HepG2 (cell line): ENCODE data around the gene RRP9. TPM values are rescaled to one million over a fixed set of nuclear protein-coding genes. Genes with fewer than 3 reads are reported as not detected.

Source experiments
- CBX2 ChIP-seq, 2 experiments: fragments of 200-600 bp in 1 of 2; sonication (generic); formaldehyde crosslinking in 1 of 2; IDR thresholded peaks; 2 replicates each; pipeline versions ENCODE4 v1.7.0 to v1.8.1; 2018 to 2022; ENCODE audit warnings: low read depth in 2 of 2, low read length in 1 of 2, mild to moderate bottlenecking in 1 of 2, missing genetic modification reagents in 1 of 2
- HNRNPK ChIP-seq: fragments of 200-400 bp; formaldehyde crosslinking; IDR thresholded peaks from 2 replicates; pipeline ENCODE4 v1.6.1; 2018; ENCODE audit warnings: low read length, low read depth, moderate library complexity, mild to moderate bottlenecking; ENCODE audit not compliant: poor library complexity, severe bottlenecking
- IKZF4 ChIP-seq: sonication (generic); formaldehyde crosslinking; IDR thresholded peaks from 2 replicates; pipeline ENCODE4 v1.5.1; 2020; ENCODE audit warnings: borderline replicate concordance, mild to moderate bottlenecking, low read depth, missing genetic modification reagents; ENCODE audit errors: not compliant biosample characterization
- ISL2 ChIP-seq: sonication (generic); formaldehyde crosslinking; IDR thresholded peaks from 2 replicates; pipeline ENCODE4 v1.5.0; 2020; ENCODE audit warnings: missing genetic modification reagents
- KDM5A ChIP-seq: fragments of 200-600 bp; sonication (generic); IDR thresholded peaks from 2 replicates; pipeline ENCODE4 v1.7.0; 2018; ENCODE audit warnings: antibody characterized with exemption, mild to moderate bottlenecking, low read length, borderline replicate concordance
- POLR2G ChIP-seq: fragments of 200-400 bp; formaldehyde crosslinking; IDR thresholded peaks from 2 replicates; pipeline ENCODE4 v1.6.1; 2018; ENCODE audit warnings: mild to moderate bottlenecking, low read depth, low read length, moderate library complexity
- RBM22 ChIP-seq: fragments of 200-400 bp; formaldehyde crosslinking; optimal IDR thresholded peaks from 2 replicates; pipeline ENCODE3; 2017; ENCODE audit warnings: mild to moderate bottlenecking, low read length, moderate library complexity
- SAP130 ChIP-seq: IDR thresholded peaks from 2 replicates; pipeline ENCODE4 v1.6.1; 2016; ENCODE audit warnings: low read depth
- SMARCC2 ChIP-seq: fragments of 450-650 bp; IDR thresholded peaks from 2 replicates; pipeline ENCODE4 v1.6.1; 2017; ENCODE audit warnings: antibody characterized with exemption, mild to moderate bottlenecking
- TBP ChIP-seq: sonication (generic); formaldehyde crosslinking; IDR thresholded peaks from 2 replicates; pipeline ENCODE4 v1.5.0; 2020; ENCODE audit warnings: missing genetic modification reagents
- TBX3 ChIP-seq: fragments of 450-650 bp; IDR thresholded peaks from 2 replicates; pipeline ENCODE4 v1.6.1; 2017; ENCODE audit warnings: antibody characterized with exemption, mild to moderate bottlenecking, inconsistent platforms, borderline replicate concordance
- TP53 ChIP-seq: sonication (generic); formaldehyde crosslinking; conservative IDR thresholded peaks from 2 replicates; pipeline ENCODE4 v1.4.0; 2020; ENCODE audit warnings: missing genetic modification reagents
- ZBTB2 ChIP-seq: sonication (generic); formaldehyde crosslinking; IDR thresholded peaks from 2 replicates; pipeline ENCODE4 v1.8.0; 2022; ENCODE audit warnings: low read depth, missing genetic modification reagents
- ZBTB8A ChIP-seq: sonication (generic); formaldehyde crosslinking; IDR thresholded peaks from 2 replicates; pipeline ENCODE4 v1.4.0; 2020; ENCODE audit warnings: mild to moderate bottlenecking, low read depth, missing genetic modification reagents, borderline replicate concordance
- ZNF138 ChIP-seq: sonication (generic); formaldehyde crosslinking; IDR thresholded peaks from 2 replicates; pipeline ENCODE4 v1.5.0; 2020; ENCODE audit warnings: mild to moderate bottlenecking, low read depth, missing genetic modification reagents
- ZNF83 ChIP-seq: sonication (generic); formaldehyde crosslinking; IDR thresholded peaks from 2 replicates; pipeline ENCODE4 v1.4.0; 2020; ENCODE audit warnings: missing genetic modification reagents, mild to moderate bottlenecking, borderline replicate concordance
- ZNF891 ChIP-seq: sonication (generic); formaldehyde crosslinking; IDR thresholded peaks from 2 replicates; pipeline ENCODE4 v1.5.0; 2020; ENCODE audit warnings: mild to moderate bottlenecking, missing genetic modification reagents
- polyA plus RNA-seq, 8 experiments: library from polyadenylated mRNA; depleted of rRNA in 3 of 8; stranded (reverse) in 7 of 8; unstranded in 1 of 8; fragments of >200 nt; fragmentation: Illumina TruSeq in 4 of 8; extraction: Trizol in 4 of 8; gene quantifications; 2 replicates each; pipeline versions ENCODE4 v1.2.1 to v1.2.3, GENCODE V29; 2011 to 2016; ENCODE audit warnings: low read depth in 4 of 8, missing spikeins in 1 of 8, mixed read lengths in 1 of 8; ENCODE audit not compliant: insufficient read depth in 1 of 8
- total RNA-seq, 5 experiments: library from RNA; depleted of rRNA; stranded (reverse); fragments of >200 nt; fragmentation: Illumina TruSeq; extraction: Trizol; gene quantifications; 2 replicates each; pipeline ENCODE4 v1.2.3, GENCODE V29; 2016; ENCODE audit warnings: low read depth in 1 of 5
- TF ChIP-seq, protein P1 (sequence below): IDR thresholded peaks from 2 replicates; pipeline ENCODE4 v1.6.1; 2016; ENCODE audit warnings: control low read depth
- TF ChIP-seq, protein P2 (sequence below), 2 experiments: sonication (generic) in 1 of 2; formaldehyde crosslinking in 1 of 2; IDR thresholded peaks; 2 replicates each; pipeline versions ENCODE4 v1.5.1 to v1.6.1; 2011 to 2020; ENCODE audit warnings: borderline replicate concordance in 1 of 2, low read depth in 1 of 2, low read length in 1 of 2, mild to moderate bottlenecking in 1 of 2, missing genetic modification reagents in 1 of 2, moderate library complexity in 1 of 2
- TF ChIP-seq, protein P3 (sequence below): sonication (generic); formaldehyde crosslinking; IDR thresholded peaks from 2 replicates; pipeline ENCODE4 v1.4.0; 2020; ENCODE audit warnings: missing genetic modification reagents

Gene RRP9
- total and polyA plus RNA-seq, 2 of the 13 experiments (the other 11 are each of a cell fraction or from before 2014, with no cell fraction given), result 14.8 to 44.0 TPM

- TF ChIP-seq, protein P1, sequence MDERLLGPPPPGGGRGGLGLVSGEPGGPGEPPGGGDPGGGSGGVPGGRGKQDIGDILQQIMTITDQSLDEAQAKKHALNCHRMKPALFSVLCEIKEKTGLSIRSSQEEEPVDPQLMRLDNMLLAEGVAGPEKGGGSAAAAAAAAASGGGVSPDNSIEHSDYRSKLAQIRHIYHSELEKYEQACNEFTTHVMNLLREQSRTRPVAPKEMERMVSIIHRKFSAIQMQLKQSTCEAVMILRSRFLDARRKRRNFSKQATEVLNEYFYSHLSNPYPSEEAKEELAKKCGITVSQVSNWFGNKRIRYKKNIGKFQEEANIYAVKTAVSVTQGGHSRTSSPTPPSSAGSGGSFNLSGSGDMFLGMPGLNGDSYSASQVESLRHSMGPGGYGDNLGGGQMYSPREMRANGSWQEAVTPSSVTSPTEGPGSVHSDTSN, result no peak
- peak; percentile 44; the same call in 1 of the 2 replicates for TF ChIP-seq SAP130 (CRISPR knock-in tag)
- TF ChIP-seq TBP, result no peak
- no peak for TF ChIP-seq ISL2 (CRISPR knock-in tag)
- TF ChIP-seq ZNF83 (CRISPR knock-in tag), result no peak
- no peak for TF ChIP-seq SMARCC2
- TF ChIP-seq, protein P2, sequence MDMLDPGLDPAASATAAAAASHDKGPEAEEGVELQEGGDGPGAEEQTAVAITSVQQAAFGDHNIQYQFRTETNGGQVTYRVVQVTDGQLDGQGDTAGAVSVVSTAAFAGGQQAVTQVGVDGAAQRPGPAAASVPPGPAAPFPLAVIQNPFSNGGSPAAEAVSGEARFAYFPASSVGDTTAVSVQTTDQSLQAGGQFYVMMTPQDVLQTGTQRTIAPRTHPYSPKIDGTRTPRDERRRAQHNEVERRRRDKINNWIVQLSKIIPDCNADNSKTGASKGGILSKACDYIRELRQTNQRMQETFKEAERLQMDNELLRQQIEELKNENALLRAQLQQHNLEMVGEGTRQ (IDR thresholded peaks at IDR 0.05; ENCODE audit: low read depth, low read length), result no peak
- TF ChIP-seq, protein P2 (CRISPR knock-in tag; IDR thresholded peaks at IDR 0.05; ENCODE audit: borderline replicate concordance), result no peak
- TF ChIP-seq CBX2 (IDR thresholded peaks at IDR 0.05; ENCODE audit: low read depth, low read length), result no peak
- TF ChIP-seq CBX2 (CRISPR knock-in tag; IDR thresholded peaks at IDR 0.05; ENCODE audit: low read depth), result no peak
- TF ChIP-seq ZNF891, result peak; percentile 75; the same call in 1 of the 2 replicates
- TF ChIP-seq KDM5A, result no peak; the same call in 1 of the 2 replicates
- TF ChIP-seq ZBTB8A (CRISPR knock-in tag), result no peak
- TF ChIP-seq, protein P3, sequence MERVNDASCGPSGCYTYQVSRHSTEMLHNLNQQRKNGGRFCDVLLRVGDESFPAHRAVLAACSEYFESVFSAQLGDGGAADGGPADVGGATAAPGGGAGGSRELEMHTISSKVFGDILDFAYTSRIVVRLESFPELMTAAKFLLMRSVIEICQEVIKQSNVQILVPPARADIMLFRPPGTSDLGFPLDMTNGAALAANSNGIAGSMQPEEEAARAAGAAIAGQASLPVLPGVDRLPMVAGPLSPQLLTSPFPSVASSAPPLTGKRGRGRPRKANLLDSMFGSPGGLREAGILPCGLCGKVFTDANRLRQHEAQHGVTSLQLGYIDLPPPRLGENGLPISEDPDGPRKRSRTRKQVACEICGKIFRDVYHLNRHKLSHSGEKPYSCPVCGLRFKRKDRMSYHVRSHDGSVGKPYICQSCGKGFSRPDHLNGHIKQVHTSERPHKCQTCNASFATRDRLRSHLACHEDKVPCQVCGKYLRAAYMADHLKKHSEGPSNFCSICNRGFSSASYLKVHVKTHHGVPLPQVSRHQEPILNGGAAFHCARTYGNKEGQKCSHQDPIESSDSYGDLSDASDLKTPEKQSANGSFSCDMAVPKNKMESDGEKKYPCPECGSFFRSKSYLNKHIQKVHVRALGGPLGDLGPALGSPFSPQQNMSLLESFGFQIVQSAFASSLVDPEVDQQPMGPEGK, result no peak; the same call in none of the 2 replicates
- TF ChIP-seq HNRNPK, result no peak
- TF ChIP-seq TBX3, result no peak
- TF ChIP-seq POLR2G, result peak; percentile 80
- TF ChIP-seq RBM22, result peak; percentile 86
- TF ChIP-seq TP53 (CRISPR knock-in tag), result no peak
- TF ChIP-seq ZBTB2, result peak; percentile 49; the same call in 1 of the 2 replicates
- TF ChIP-seq IKZF4 (CRISPR knock-in tag), result peak; percentile 64
- 0 out of 2 replicates have a peak, but pooled peaks have one; percentile 4 for TF ChIP-seq ZNF138
Measured at GRCh38 chr3:51967384-51968169, 25.9 kb upstream of the RRP9 start, which contains the start of gene PCBP4 (continued).
